ENCODE data around the gene KLHL26. TPM values are rescaled to one million over a fixed set of nuclear protein-coding genes. Genes with fewer than 3 reads are reported as not detected.

KLHL26 gene
- total and polyA plus RNA-seq, 2 donors = 2.5 to 12.5 TPM

DNA sequence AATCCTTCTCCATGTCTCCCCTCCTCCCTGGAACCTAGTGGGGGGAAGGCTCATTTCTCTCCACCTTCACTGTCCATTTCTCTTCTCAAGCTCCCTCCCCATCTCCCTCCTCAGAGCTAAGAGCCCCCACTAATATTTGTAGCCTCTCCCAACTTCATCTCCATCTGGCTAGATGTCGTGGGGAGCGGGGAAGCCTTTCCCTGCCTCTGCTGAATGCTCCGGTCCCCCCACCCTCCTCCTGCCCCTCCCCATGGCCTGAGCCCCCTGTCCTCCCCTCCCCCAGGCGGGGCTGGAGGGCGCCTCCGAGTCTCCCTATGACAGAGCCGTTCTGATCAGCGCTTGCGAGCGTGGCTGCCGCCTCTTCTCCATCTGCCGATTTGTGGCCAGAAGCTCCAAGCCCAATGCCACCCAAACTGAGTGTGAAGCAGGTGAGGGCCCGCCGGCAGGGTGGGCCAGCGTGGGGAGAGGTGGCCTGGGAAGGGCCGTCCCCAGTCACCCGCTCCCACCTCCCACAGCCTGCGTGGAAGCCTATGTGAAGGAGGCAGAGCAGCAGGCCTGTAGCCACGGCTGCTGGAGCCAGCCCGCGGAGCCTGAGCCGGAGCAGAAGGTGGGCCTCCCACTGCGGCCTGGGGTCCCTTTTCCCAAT is 23.1 kb upstream of the KLHL26 start:
- H3K4me3 ChIP-seq (ENCODE audit: low read depth, low read length) = no peak overlapping the region
- peaks cover 2% of the 10 kb centered on the region for H3K4me1 ChIP-seq (ENCODE audit: insufficient read depth)
- no peak for DNase-seq (ENCODE audit: extremely low spot score)
- 44% methylated on average over 23 of the region's 23 CpGs for WGBS
- H3K36me3 ChIP-seq (ENCODE audit: insufficient read depth) = no peaks in the 10 kb centered on the region
- no peak overlapping the region for H3K27ac ChIP-seq (ENCODE audit: low read depth)

DNA sequence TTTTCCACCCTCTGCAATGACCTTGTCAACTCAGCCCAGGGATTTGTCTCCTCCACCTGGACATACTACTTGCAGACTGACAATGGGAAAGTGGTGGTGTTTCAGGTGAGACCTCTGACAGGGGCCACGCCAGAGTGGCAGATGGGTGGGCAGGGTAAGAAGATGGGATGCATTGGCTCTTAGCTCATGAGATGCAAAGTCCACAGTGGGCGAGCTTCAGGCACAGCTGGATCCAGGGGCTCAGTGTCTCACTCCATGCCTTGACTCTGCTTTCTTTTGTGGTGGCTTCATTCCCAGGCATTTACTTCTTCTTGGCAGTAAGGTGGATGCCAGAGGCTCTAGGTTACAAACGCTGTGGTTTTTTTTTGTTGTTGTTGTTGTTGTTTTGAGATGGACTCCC is 20.8 kb upstream of the KLHL26 start:
- 92% methylated on average over 3 of the region's 3 CpGs for WGBS
- H3K4me3 ChIP-seq (ENCODE audit: low read depth, low read length) = no peak overlapping the region

DNA sequence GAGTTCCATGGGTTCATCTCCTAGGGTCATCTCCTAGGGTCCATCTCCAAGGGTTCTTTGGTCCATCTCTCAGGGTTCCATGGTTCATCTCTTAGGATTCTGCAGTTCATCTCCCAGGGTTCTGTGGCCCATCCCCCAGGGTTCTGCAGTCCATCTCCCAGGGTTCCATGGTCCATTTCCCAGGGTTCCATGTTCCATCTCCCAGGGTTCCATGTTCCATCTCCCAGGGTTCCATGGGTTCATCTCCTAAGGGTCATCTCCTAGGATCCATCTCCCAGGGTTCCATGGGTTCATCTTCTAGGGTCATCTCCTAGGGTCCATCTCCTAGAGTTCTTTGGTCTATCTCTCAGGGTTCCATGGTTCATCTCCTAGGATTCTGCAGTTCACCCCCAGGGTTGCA is 19.3 kb upstream of the KLHL26 start:
- no peaks in the 10 kb centered on the region for H3K36me3 ChIP-seq (ENCODE audit: insufficient read depth)
- no peak for DNase-seq (ENCODE audit: extremely low spot score)

More for the DNA sequence above, 20.8 kb upstream of the KLHL26 start:
- Histone ChIP-seq H3K36me3 (ENCODE audit: insufficient read depth) (no peaks in the 10 kb centered on the region), H3K27ac (ENCODE audit: low read depth) (no peak overlapping the region), H3K4me1 (ENCODE audit: insufficient read depth) (peaks cover 2% of the 10 kb centered on the region)
- no peak for DNase-seq (ENCODE audit: extremely low spot score)

DNA sequence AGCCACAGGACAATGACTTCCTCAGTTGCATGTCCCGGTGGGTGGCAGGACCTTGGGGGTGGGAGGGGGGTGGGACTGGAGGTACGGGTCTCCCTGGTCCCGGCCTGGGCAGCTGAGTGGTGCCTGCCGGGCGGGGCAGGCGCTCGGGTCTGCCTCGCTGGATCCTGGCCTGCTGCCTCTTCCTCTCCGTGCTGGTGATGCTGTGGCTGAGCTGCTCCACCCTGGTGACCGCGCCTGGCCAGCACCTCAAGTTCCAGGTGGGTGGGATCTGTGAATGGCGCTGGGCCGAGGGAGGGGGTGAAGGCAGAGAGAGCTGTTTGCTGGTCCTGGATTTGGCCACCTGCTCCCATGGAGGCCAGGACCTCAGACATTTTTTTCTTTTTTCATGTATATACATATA is 18.6 kb upstream of the KLHL26 start:
- no peaks in the 10 kb centered on the region for H3K36me3 ChIP-seq (ENCODE audit: insufficient read depth)
- H3K27ac ChIP-seq (ENCODE audit: low read depth) = no peak overlapping the region
- no peak for DNase-seq (ENCODE audit: extremely low spot score)
- WGBS = 95% methylated on average over 13 of the region's 13 CpGs
- H3K4me3 ChIP-seq (ENCODE audit: low read depth, low read length) = no peak overlapping the region
- H3K4me1 ChIP-seq (ENCODE audit: insufficient read depth) = no peaks in the 10 kb centered on the region

More for the DNA sequence above, 19.3 kb upstream of the KLHL26 start:
- no peak overlapping the region for H3K4me3 ChIP-seq (ENCODE audit: low read depth, low read length)
- H3K4me1 ChIP-seq (ENCODE audit: insufficient read depth) = no peaks in the 10 kb centered on the region
- no peak overlapping the region for H3K27ac ChIP-seq (ENCODE audit: low read depth)

DNA sequence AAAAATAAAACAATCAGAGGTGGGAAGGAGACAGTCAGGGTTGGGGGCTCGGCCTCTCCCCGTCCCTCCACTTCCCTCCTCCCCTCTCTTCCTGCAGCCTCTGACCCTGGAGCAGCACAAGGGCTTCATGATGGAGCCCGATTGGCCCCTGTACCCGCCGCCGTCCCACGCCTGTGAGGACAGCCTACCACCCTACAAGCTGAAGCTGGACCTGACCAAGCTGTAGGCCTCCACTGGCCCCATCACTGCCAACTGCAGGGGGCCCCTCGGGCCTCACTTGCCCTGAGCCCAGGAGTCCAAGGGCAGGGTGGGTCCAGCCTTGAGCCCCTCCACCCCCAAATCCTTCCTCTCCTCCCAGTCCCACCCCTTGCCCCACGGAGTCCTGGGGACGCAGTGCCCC is 16.5 kb upstream of the KLHL26 start:
- H3K27ac ChIP-seq (ENCODE audit: low read depth) = no peak overlapping the region
- no peaks in the 10 kb centered on the region for H3K36me3 ChIP-seq (ENCODE audit: insufficient read depth)
- 88% methylated on average over 10 of the region's 10 CpGs for WGBS
- H3K4me3 ChIP-seq (ENCODE audit: low read depth, low read length) = no peak overlapping the region
- no peaks in the 10 kb centered on the region for H3K4me1 ChIP-seq (ENCODE audit: insufficient read depth)
- no peak for DNase-seq (ENCODE audit: extremely low spot score)

DNA sequence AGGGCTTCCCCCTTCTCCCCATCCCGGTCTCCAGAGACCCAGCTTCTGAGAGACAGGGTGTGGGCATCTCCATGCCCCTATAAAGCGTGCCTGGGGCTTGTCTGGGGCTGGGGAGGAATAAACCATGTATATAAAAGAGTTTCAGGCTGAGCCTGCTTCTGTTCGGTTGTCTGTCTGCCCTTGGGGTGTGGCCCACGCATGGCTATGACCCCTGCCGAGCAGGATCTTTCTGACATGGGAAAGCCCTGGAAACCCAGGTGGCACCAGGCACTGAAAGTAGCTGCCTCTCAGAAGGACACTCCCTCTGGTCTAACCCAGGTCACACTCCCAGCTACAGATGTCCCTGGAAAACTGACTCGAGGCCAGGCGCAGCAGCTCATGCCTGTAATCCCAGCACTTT is 15.9 kb upstream of the KLHL26 start:
- WGBS = 80% methylated on average over 7 of the region's 7 CpGs
- no peak for DNase-seq (ENCODE audit: extremely low spot score)
- Histone ChIP-seq H3K27ac (ENCODE audit: low read depth) (no peak overlapping the region), H3K36me3 (ENCODE audit: insufficient read depth) (no peaks in the 10 kb centered on the region), H3K4me1 (ENCODE audit: insufficient read depth) (no peaks in the 10 kb centered on the region), H3K4me3 (ENCODE audit: low read depth, low read length) (no peak overlapping the region)

DNA sequence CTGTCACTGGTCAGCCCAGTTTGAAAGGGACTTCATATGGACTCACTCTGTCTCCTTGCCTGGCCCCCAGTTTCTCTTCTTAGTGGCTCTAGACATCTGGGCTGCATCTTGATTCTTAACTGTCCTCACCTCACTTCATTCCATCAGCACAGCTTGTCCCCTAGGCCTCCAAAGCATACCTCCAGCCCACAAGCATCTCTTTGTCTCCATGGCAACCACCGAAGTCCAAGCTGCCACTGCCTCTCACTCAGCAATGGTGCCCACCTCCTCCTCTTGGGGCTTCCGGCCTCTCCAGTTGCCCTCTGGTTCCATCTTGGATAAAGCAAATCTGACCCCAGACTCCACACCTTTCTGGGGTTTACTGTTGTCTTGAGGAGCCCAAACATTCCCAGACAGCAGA is 9.9 kb upstream of the KLHL26 start:
- DNase-seq (ENCODE audit: extremely low spot score) = no peak
- 62% methylated on average over 2 of the region's 2 CpGs for WGBS
- no peak overlapping the region for H3K4me3 ChIP-seq (ENCODE audit: low read depth, low read length)

DNA sequence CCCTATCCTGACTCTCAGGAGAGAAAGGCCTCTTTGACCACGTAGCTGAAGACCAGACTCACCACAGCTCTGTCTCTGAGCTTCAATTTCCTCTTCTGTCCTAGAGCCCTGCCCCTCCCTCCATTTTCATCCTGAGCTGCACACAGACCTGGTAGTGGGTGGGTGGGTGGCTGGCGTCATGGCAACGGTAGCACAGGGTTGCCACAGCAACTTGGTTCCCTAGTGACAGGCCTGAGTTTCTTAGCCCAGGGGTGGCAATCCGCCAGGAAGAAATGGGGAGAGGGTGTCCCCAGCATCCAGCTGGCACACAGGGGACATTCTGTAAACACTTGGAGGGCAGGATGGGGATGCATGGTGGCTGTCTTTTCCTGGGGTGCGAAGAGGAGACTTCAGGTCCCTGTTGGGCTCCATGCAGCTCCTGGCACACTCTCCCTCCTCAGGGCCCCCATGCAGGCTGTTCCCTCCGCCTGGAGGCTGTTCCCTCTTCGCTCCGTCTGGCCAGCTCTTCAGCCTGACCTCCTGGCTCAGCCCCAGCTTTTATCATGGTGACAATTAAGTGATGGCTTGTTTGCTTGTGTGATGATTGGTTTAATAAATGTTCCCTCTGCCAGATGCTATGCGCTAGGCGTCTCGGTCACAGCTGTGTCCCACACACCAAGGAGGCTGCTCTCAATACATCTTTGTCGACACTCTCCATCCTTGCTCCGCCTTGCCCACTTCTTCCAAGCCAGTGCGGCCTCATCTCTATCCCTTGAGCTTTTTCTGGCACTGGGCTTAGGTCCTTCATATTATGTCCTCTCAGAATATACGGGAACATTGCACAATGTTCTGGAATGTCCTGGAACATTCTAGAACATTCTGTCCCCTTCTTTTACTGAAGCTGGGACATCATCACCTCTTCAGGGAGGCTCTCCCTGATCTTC is 7.4 kb upstream of the KLHL26 start:
- Histone ChIP-seq H3K27ac (ENCODE audit: low read depth) (no peak overlapping the region), H3K4me1 (ENCODE audit: insufficient read depth) (no peaks in the 10 kb centered on the region), H3K36me3 (ENCODE audit: insufficient read depth) (no peaks in the 10 kb centered on the region), H3K4me3 (ENCODE audit: low read depth, low read length) (no peak overlapping the region)
- no peak for DNase-seq (ENCODE audit: extremely low spot score)
- 59% methylated on average over 15 of the region's 15 CpGs for WGBS

More for the DNA sequence above, 9.9 kb upstream of the KLHL26 start:
- Histone ChIP-seq H3K36me3 (ENCODE audit: insufficient read depth) (no peaks in the 10 kb centered on the region), H3K27ac (ENCODE audit: low read depth) (no peak overlapping the region), H3K4me1 (ENCODE audit: insufficient read depth) (no peaks in the 10 kb centered on the region)

DNA sequence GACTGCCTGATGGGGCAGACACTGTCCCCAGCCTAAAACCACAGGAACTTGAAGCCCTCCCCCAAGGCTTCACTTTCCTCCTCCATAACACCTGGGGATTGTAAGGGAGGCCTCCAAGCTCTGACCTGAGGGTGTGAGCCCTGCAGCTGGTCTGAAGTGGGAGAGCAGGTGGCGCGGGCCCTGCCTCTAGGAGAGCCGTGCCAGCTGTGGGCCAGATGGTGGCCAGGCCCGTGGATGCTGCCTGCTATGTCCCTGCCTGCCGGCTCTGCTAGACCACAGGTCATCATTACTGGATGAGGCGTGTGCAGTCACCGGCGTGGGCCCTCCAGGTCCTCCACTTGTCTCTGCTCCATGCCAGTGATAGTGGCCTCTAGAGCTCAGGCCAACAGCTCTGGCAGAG is 3.5 kb upstream of the KLHL26 start:
- DNase-seq (ENCODE audit: extremely low spot score) = no peak
- Histone ChIP-seq H3K27ac (ENCODE audit: low read depth) (no peak overlapping the region), H3K36me3 (ENCODE audit: insufficient read depth) (no peaks in the 10 kb centered on the region), H3K4me1 (ENCODE audit: insufficient read depth) (peaks cover 4% of the 10 kb centered on the region), H3K4me3 (ENCODE audit: low read depth, low read length) (no peak overlapping the region)
- 82% methylated on average over 8 of the region's 8 CpGs for WGBS

DNA sequence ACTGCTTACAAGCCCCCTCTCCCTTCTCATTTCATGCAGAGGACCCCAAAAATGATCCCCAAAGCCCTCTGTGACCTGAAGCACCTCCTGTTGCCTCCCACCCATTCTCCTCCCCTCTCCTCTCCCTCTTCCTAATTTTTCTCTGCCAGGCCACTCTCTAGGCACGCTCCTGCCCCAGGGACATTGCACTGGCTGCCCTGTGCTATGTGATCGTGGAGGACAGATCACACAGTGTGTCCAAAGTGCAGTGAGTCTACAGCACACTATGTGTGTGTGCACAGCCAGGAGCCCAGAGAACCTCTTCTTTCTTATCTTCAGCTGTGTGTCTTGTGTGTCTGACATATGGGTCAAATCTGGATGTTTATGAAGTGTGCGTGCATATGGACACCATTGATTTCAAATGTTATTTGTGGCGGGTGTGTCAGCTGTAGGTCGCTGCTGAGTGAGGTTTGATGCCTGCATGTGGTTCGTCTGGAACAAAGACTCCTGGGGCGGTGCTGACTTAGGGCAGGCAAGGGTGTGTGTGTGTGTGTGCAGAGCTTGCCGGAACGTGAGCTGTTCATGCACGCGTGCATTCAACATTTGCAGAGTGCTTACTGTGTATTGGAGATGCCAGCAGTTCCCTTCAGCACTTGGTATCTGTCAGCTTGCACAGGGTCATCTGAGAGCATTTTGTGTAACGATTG is 2.1 kb upstream of the KLHL26 start:
- Histone ChIP-seq H3K27ac (ENCODE audit: low read depth) (no peak overlapping the region), H3K4me1 (ENCODE audit: insufficient read depth) (peaks cover 4% of the 10 kb centered on the region), H3K4me3 (ENCODE audit: low read depth, low read length) (no peak overlapping the region), H3K36me3 (ENCODE audit: insufficient read depth) (no peaks in the 10 kb centered on the region)
- WGBS = 39% methylated on average over 12 of the region's 12 CpGs
- no peak for DNase-seq (ENCODE audit: extremely low spot score)

DNA sequence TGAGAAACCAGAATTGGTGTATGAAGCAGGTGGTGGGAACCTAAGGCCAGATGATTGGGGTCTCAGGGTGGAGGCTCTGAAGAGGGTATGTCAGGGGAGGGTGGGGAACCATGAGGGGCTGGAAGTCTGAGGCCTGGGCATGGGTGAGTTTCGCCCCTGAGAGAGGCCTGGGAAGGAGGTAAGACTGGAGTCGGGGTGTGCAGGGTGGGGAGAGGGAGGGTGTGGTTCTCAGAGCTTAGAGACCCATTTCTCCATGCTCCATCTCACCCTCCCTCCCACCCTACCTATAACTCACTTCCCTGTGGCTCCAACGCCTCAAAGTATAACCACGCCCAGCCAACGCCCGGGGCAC is 1.0 kb upstream of the KLHL26 start:
- DNase-seq (ENCODE audit: extremely low spot score) = no peak
- Histone ChIP-seq H3K36me3 (ENCODE audit: insufficient read depth) (no peaks in the 10 kb centered on the region), H3K27ac (ENCODE audit: low read depth) (no peak overlapping the region), H3K4me1 (ENCODE audit: insufficient read depth) (peaks cover 4% of the 10 kb centered on the region), H3K4me3 (ENCODE audit: low read depth, low read length) (no peak overlapping the region)
- 23% methylated on average over 6 of the region's 6 CpGs for WGBS

DNA sequence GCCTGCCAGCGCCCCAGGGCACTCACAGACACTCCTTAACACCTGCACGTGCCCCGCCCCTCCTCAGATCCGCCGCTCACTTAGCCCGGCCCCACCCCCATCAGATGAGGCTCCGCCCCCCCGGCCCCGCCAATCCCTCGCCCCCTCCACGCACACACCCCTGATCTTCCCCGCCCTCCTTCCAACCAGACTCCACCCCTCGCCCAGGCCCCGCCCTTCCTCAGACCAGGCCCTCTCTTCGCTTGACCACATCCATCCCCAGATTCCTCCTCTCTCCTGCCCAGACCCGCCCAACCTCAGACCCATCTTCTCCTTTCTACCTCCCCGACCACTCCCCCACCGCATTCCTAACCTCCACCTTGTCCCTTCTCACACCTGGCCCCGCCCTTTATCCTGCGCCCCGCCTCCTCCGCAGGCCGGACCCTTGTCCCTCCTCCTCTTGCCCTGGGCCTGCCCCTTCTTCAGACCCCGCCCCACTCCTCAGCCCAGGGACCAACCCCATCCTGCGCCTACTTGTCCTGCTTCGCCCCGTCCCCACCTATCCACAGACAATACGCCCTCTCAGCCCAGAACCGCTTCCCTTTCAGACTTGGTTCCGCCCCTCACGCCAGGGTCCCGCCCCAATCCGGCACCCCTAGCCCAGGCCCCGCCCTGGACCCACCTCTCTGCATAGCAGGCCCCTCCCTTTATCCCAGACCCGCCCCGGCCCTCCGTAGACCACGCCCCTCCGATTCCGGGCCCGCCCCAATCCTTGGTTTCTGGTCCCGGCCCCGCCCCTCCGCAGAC is 452 bp upstream of the KLHL26 start:
- H3K4me3 ChIP-seq (ENCODE audit: low read depth, low read length) = peak overlapping the region; percentile 60
- peak overlapping the region; percentile 70 for H3K27ac ChIP-seq (ENCODE audit: low read depth)
- peaks cover 4% of the 10 kb centered on the region for H3K4me1 ChIP-seq (ENCODE audit: insufficient read depth)
- no peaks in the 10 kb centered on the region for H3K36me3 ChIP-seq (ENCODE audit: insufficient read depth)
- peak; percentile 90 for DNase-seq (ENCODE audit: extremely low spot score)
- WGBS = 2% methylated on average over 44 of the region's 44 CpGs
